AG04450 (cell line): ENCODE data around the gene MTMR3. TPM values are rescaled to one million over a fixed set of nuclear protein-coding genes. Genes with fewer than 3 reads are reported as not detected.

Experiments used
- CTCF ChIA-PET: fragments of 300-600, 350-600 bp; formaldehyde crosslinking; extraction: SDS; loops from one replicate; lab custom pipeline; 2022; ENCODE audit warnings: antibody characterized with exemption, inconsistent platforms; lab: Charles Lee
- POLR2A ChIA-PET: fragments of 350-600 bp; formaldehyde crosslinking; extraction: SDS; loops from one replicate; lab custom pipeline; 2021; ENCODE audit warnings: antibody characterized with exemption, inconsistent platforms; lab: Yijun Ruan, JAX
- DNase-seq: peaks from one replicate; pipeline ENCODE4 v3.0.0-alpha.2; 2011; ENCODE audit warnings: low read depth, low spot score
- H3K27ac ChIP-seq: one replicate; pipeline ENCODE4 v1.5.1; 2012; ENCODE audit warnings: low read depth, low read length, control low read depth
- H3K27me3 ChIP-seq: one replicate; pipeline ENCODE4 v1.6.0; 2012; ENCODE audit warnings: low read length; ENCODE audit not compliant: control insufficient read depth, insufficient read depth
- H3K4me3 ChIP-seq: 2 replicates; pipeline ENCODE4 v1.5.1; 2011; ENCODE audit warnings: mild to moderate bottlenecking, low read depth, low read length, control low read depth
- H3K9me3 ChIP-seq: 2 replicates; pipeline ENCODE4 v1.5.1; 2012; ENCODE audit warnings: low read length; ENCODE audit not compliant: control insufficient read depth, insufficient read depth
- CTCF ChIP-seq: IDR thresholded peaks from 2 replicates; pipeline ENCODE4 v1.5.1; 2011; ENCODE audit warnings: low read depth, low read length, control low read depth, inconsistent platforms
- polyA plus RNA-seq: library from polyadenylated mRNA; depleted of rRNA; stranded (reverse); fragments of >200 nt; gene quantifications from 2 replicates; pipeline ENCODE4 v1.2.3, GENCODE V29; 2011

The MTMR3 gene
- polyA plus RNA-seq, 1 experiment, result 27.8 TPM

GRCh38 chr22:29892315-29893156 is 9.6 kb downstream of the MTMR3 start:
- POLR2A ChIA-PET, result no interaction called here
- Histone ChIP-seq H3K27ac (no peak overlapping the region), H3K9me3 (no peaks in the 10 kb centered on the region), H3K27me3 (no peaks in the 10 kb centered on the region), H3K4me3 (no peak overlapping the region)
- TF ChIP-seq CTCF, result no peak
- no peak for DNase-seq
- CTCF ChIA-PET, result no interaction called here

GRCh38 chr22:29901354-29901753 is 18.4 kb downstream of the MTMR3 start:
- no peak for TF ChIP-seq CTCF
- ChIA-PET CTCF (no interaction called here), POLR2A (no interaction called here)
- no peaks in the 10 kb centered on the region for H3K27me3 ChIP-seq
- no peak for DNase-seq
- H3K9me3 ChIP-seq, result no peaks in the 10 kb centered on the region
- no peak overlapping the region for H3K27ac ChIP-seq
- no peak overlapping the region for H3K4me3 ChIP-seq

- POLR2A ChIA-PET, result no interaction called here
These were observed 20.4 kb downstream of the MTMR3 start for GRCh38 chr22:29903371-29903770.

GRCh38 chr22:29904020-29904419 is 21.0 kb downstream of the MTMR3 start:
- no peak overlapping the region for H3K4me3 ChIP-seq
- H3K27me3 ChIP-seq, result no peaks in the 10 kb centered on the region
- POLR2A ChIA-PET, result no interaction called here
- H3K9me3 ChIP-seq, result no peaks in the 10 kb centered on the region
- CTCF ChIA-PET, result interaction anchor here (0.6 kb wide), 2 partner anchors 58 to 71 kb away, joined by 4 read pairs; no protein-coding TSS in a partner anchor
- TF ChIP-seq CTCF, result no peak
- no peak overlapping the region for H3K27ac ChIP-seq
- DNase-seq, result no peak

More at GRCh38 chr22:29903371-29903770, 20.4 kb downstream of the MTMR3 start:
- no peaks in the 10 kb centered on the region for H3K9me3 ChIP-seq
- no peak for DNase-seq
- TF ChIP-seq CTCF, result no peak
- H3K27me3 ChIP-seq, result no peaks in the 10 kb centered on the region
- no peak overlapping the region for H3K27ac ChIP-seq
- H3K4me3 ChIP-seq, result no peak overlapping the region
- CTCF ChIA-PET, result interaction anchor here (0.6 kb wide), 2 partner anchors 57 to 70 kb away, joined by 4 read pairs; no protein-coding TSS in a partner anchor
